A673 (cell line): ENCODE data around the gene SSNA1.

Source experiments
- CTCF ChIP-seq: fragments of 300-800, 200-600 bp; sonication (generic); conservative IDR thresholded peaks from 2 replicates; pipeline ENCODE4 v1.5.1; 2017; ENCODE audit warnings: low read depth, mild to moderate bottlenecking, antibody characterized with exemption, low read length, moderate library complexity, mixed read lengths
- EZH2 ChIP-seq: fragments of 200-600 bp; sonication (generic); IDR thresholded peaks from 2 replicates; pipeline ENCODE4 v1.6.1; 2017; ENCODE audit warnings: borderline replicate concordance, low read depth, mild to moderate bottlenecking, mixed read lengths, antibody characterized with exemption, low read length; ENCODE audit not compliant: poor library complexity, severe bottlenecking

- TF ChIP-seq CTCF, result no peak
- TF ChIP-seq EZH2, result no peak
Measured at GRCh38 chr9:137221506-137222111, 33.1 kb downstream of the SSNA1 start.
